ENCODE measurements around the gene GRIN2D. TPM values are rescaled to one million over a fixed set of nuclear protein-coding genes. Genes with fewer than 3 reads are reported as not detected.
A peak's percentile ranks its signal among the peaks of the same experiment; 100 is the strongest.

GRIN2D gene
- total RNA-seq, 1 donor from 2014 or later = 21.7 TPM

GRCh38 chr19:48378194-48378570 is 15.3 kb upstream of the GRIN2D start:
- Mint-ChIP-seq H3K9me3 (ENCODE audit: unreplicated experiment) (no peaks in the 10 kb centered on the region), H3K27me3 (ENCODE audit: unreplicated experiment) (peaks cover 2% of the 10 kb centered on the region), H3K4me3 (ENCODE audit: unreplicated experiment) (no peak overlapping the region), H3K36me3 (ENCODE audit: unreplicated experiment) (no peaks in the 10 kb centered on the region), H3K27ac (ENCODE audit: unreplicated experiment) (no peak overlapping the region), H3K4me1 (ENCODE audit: low read depth, unreplicated experiment) (peaks cover 2% of the 10 kb centered on the region)
- DNase-seq = no peak
- no peak for TF ChIP-seq CTCF (IDR thresholded peaks at IDR 0.05; ENCODE audit: partially characterized antibody, unreplicated experiment)

DNA sequence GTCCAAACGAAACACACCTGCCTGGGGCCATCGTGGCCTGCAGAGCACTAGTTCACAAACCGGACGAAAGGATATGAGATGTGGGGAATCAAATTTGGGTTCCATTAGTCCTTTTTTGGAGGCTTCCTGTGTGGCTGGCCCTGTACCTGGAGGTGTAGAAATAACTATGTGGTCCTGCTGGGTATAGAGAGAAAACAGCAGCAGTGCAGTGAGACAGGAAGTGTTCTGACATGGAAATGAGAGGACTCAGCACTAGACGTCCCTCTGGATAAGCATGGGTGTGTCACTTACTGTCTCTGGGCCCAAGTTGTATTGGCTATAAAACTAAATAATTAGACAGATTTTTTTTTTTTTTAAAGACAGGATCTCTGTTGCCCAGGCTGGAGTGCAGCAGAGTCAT is 14.4 kb upstream of the GRIN2D start:
- Mint-ChIP-seq H3K4me3 (ENCODE audit: unreplicated experiment) (no peak overlapping the region), H3K9me3 (ENCODE audit: unreplicated experiment) (no peaks in the 10 kb centered on the region), H3K36me3 (ENCODE audit: unreplicated experiment) (no peaks in the 10 kb centered on the region), H3K27ac (ENCODE audit: unreplicated experiment) (peak overlapping the region; percentile 38), H3K4me1 (ENCODE audit: low read depth, unreplicated experiment) (peaks cover 4% of the 10 kb centered on the region), H3K27me3 (ENCODE audit: unreplicated experiment) (peaks cover 3% of the 10 kb centered on the region)
- no peak for TF ChIP-seq CTCF (IDR thresholded peaks at IDR 0.05; ENCODE audit: partially characterized antibody, unreplicated experiment)
- no peak for DNase-seq

- Mint-ChIP-seq H3K36me3 (ENCODE audit: unreplicated experiment) (peaks cover 3% of the 10 kb centered on the region), H3K27me3 (ENCODE audit: unreplicated experiment) (peaks cover 5% of the 10 kb centered on the region), H3K4me3 (ENCODE audit: unreplicated experiment) (no peak overlapping the region), H3K9me3 (ENCODE audit: unreplicated experiment) (no peaks in the 10 kb centered on the region), H3K4me1 (ENCODE audit: low read depth, unreplicated experiment) (peaks cover 7% of the 10 kb centered on the region), H3K27ac (ENCODE audit: unreplicated experiment) (no peak overlapping the region)
- no peak for DNase-seq
- no peak for TF ChIP-seq CTCF (IDR thresholded peaks at IDR 0.05; ENCODE audit: partially characterized antibody, unreplicated experiment)
Observed at GRCh38 chr19:48381178-48381950, 12.1 kb upstream of the GRIN2D start.

GRCh38 chr19:48382286-48382685 is 11.2 kb upstream of the GRIN2D start:
- Mint-ChIP-seq H3K4me3 (ENCODE audit: unreplicated experiment) (no peak overlapping the region), H3K27me3 (ENCODE audit: unreplicated experiment) (peaks cover 5% of the 10 kb centered on the region), H3K27ac (ENCODE audit: unreplicated experiment) (no peak overlapping the region), H3K9me3 (ENCODE audit: unreplicated experiment) (no peaks in the 10 kb centered on the region), H3K4me1 (ENCODE audit: low read depth, unreplicated experiment) (peaks cover 7% of the 10 kb centered on the region), H3K36me3 (ENCODE audit: unreplicated experiment) (peaks cover 3% of the 10 kb centered on the region)
- no peak for TF ChIP-seq CTCF (IDR thresholded peaks at IDR 0.05; ENCODE audit: partially characterized antibody, unreplicated experiment)
- no peak for DNase-seq

DNA sequence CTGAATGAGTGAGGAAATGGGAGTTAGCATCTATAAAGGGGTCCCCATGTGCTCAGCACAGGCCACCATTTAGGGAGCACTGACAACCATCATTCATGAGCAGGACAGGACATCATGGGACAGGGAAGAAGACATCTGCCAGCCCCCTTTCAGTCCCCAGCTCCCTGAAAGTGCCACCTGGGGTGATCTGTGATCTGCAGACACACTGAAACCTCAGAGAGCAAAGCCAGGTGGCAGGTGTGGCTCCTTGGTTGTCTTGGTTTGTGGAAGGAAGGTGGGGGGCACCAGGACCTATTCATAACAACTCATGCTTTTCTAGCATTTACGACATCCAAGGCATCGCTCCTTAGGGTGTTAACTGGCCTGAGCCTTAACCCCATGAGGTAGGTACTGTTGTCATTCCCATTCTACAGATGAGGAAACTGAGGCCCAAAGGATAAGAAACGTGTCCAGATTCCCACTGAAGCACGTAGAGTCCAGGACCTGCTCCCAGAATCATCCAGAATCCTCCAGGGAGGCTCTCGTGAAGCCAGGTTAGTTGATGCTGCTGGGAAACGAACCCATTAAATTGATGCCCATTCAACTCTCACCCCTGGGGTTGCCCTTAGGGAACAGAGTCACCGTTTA is 7.9 kb upstream of the GRIN2D start:
- Mint-ChIP-seq H3K4me3 (ENCODE audit: unreplicated experiment) (no peak overlapping the region), H3K9me3 (ENCODE audit: unreplicated experiment) (no peaks in the 10 kb centered on the region), H3K27ac (ENCODE audit: unreplicated experiment) (peak overlapping the region; percentile 20), H3K27me3 (ENCODE audit: unreplicated experiment) (peaks cover 5% of the 10 kb centered on the region), H3K36me3 (ENCODE audit: unreplicated experiment) (peaks cover 3% of the 10 kb centered on the region), H3K4me1 (ENCODE audit: low read depth, unreplicated experiment) (peaks cover 7% of the 10 kb centered on the region)
- TF ChIP-seq CTCF (IDR thresholded peaks at IDR 0.05; ENCODE audit: partially characterized antibody, unreplicated experiment) = no peak
- no peak for DNase-seq

Measured in glutamatergic neuron (in vitro differentiated cells).